Measurements from ENCODE around the gene GK.
"Not testable (repeated sequence)": the region's sequence is repeated elsewhere in the genome, so short reads cannot be mapped to it uniquely, and the experiment has no call there.

Gene GK

DNA sequence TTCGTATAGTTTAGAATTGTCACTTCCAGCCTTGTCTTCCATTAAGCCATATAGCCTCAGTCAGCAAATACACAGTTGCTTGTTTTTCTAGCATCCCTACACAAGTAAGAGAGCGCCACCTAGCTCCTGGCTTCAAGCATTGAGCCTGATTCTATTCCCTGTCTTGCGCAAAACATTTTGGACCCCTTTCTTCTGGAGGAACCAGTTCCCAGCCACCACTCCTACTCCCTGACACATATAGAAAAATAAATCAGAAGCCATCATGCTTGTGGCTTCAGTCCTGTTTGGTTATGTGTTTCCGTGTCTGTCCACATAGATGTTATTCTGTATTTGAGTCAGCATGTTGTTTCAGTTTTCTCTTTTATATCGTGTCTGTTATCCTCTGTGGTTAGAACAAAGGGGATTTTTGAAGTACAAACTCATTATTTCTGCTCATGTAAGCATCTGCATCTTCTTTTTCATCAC is 59.9 kb downstream of the GK start:
- no peak for FAIRE-seq

DNA sequence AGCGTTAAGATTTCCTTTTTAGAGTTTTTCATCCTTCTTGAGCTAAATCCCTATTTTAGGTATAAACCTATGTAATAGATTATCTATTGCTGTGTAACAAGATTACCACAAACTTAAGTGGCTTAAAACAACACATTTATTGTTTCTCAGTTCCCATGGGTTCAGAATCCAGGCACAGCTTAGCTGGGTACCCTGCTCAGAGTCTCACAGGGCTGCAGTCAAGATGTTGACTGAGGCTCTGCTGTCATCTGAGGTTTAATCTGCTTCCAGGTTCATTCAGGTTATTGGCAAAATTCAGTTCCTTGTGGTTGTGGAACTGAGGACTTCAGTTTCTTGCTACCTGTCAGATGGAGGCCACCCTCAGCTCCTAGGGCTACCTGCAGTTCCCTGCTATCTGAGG is 60.9 kb downstream of the GK start:
- no peak for FAIRE-seq

DNA sequence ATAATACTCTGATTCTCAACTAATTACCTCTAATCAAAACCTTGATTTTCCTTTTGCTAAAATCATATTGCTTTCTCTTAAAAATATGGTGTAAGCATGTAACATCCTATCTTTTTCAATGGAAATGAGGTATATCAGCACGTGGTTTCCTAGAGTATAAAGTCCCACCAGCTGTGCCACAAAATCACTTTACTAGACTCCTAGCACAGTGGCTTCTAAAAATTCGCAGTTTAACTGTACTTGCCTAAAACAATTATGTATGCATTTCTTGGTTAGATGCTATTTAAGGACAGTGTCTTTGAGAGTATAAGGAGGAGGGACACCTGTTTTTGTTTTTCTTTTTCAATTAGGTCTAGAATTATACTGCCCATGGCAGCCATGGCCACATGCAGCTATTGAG is 62.8 kb downstream of the GK start:
- FAIRE-seq: no peak

DNA sequence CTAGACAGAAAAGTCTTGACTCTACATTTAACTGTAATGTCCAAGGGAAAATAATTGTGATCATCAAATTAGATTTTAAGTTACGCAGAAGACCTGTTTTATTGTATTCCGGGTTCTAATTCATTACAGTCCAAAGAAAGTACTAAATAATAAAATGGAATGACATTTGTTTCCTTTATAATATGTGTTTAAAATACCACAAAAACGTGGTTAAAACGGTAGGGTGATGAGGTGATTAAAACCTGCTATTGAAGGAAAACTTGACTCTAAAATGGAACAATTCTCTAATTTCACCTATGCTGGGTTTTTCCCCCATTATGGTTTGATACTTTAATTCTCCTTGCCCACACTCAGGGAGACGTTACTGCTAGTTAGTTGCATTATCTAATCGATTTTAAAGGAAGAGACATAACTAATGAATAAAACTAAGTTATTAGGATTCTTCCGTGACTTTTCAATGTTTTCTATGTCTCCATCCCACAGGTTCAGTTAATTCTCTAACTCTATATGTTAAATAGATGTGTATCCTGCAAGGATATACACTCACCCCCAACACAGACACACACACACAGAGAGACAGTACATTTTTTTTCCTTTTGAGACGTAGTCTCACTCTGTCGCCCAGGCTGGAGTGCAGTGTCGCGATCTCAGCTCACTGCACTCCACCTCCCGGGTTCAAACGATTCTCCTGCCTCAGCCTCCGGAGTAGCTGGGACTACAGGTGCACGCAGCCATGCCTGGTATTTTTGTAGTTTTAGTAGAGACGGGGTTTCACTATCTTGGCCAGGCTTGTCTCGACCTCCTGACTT is 80.8 kb downstream of the GK start:
- FAIRE-seq: no peak

DNA sequence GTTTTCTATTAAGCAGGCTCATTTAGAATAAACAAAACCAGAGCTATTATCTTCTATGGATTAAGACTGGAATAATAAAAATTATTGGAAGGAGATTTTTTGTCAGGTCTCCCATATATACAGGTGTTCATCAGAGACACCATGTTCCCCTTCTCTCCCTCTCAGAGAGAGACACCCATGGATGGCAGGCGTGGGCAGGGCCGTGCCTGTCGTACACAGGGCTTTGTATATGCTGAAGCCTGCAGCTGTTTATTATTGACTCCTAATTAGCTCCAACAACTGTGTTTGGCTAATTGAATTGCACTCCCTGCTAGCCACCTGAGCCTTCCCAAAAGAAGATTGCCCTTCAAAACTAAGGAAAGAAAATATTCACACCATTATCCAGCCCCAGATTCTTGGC is 81.6 kb downstream of the GK start:
- no peak for FAIRE-seq

DNA sequence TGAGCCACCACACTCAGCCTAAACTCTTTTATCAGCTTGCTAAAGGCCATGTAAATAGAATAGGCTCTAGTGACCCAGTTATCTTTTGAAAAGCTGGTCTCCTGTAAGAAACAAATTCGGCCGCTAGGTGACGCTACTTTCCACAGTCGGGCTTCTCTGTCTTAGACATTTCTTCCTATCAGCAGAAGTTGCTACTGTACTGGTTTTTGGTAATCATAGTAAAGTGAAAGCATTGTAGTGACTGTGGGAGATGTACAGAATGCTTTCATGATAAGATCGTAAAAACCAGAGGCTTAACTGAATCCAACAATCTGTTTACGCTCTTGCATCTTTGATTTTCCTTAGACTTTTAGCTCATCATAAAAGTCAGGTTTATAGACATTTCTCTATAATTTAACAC is 82.6 kb downstream of the GK start:
- FAIRE-seq: peak; percentile 91

DNA sequence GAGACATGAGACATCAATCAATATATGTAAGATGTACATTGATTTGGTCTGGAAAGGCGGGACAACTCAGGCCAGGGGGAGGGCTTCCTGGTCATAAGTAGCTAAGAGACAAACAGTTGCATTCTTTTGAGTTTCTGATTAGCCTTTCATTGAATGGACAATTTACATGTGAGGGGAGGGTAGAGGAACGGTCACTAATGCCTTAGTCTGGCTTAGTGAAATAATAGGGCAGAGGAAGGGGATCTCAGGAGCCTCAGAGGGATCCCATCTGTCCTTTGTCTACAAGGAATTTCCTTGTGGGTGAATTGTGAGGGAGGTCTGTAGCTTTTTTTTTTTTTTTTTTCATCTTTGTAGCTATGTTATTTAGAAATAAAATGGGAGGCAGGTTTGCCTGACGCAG is 88.3 kb downstream of the GK start:
- FAIRE-seq: no peak

DNA sequence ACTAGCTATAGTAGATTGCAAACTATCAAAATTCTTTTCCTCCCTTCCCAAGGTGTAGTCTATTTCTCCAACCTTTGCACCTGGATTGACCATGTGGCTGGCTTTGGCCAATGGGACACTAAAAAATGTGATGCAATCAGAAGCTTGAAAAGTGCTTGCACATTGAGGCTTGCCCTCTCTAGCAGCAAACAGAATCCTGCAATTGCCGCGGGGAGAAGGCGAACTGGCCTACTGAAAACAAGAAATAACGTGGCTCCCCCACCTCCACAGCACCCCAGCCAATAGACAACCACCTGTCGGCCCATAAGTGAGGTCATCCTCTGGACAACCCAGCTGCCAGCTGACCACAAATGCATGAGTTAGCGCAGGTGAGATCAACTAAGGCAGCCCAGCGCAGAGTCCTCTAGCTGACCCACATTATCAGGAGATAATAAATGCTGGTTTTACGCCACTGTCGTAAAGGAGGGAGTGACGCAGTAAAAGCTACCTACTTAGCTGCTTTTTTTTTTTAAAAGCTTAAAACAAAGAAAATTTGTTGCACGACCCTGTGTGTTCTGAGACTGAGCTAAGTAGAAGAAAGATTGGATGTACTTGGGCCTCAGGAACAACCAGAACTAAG is 95.2 kb downstream of the GK start:
- FAIRE-seq: no peak

DNA sequence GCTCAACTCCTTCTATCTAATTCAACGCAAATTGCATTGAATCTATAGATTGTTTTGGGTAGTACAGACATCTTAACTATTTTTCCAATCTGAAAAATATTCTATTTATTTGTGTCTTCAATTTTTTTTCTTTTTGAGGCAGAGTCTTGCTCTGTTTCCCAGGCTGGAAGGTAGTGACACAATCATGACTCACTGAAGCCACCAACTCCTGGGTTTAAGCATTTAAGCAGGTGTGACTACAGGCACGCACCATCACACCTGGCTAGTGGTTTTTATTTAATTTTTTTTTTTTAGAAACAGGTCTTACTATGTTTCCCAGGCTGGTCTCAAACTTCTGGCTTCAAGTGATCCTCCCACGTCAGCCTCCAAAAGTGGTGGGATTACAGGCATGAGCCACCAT is 98.3 kb downstream of the GK start:
- FAIRE-seq: no peak

DNA sequence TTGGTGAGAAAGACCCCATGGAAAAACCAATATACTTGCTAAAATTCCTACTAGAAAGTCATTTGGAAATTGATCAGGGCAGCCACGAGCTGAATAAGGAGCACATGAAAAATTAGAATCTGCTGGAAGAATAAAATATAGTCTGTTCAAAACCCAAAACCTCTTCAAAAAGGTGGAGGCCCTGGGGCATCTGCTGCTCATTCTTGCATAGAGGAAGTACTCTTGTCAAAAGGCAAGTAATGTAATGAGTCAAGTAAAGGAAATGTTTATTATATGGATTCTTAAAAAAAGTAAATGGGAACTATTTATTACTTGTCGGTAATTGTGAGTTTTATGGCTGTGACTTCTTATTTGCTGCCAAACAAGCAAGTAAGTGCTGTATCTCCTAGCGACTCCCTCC is 109.5 kb downstream of the GK start:
- FAIRE-seq: no peak

DNA sequence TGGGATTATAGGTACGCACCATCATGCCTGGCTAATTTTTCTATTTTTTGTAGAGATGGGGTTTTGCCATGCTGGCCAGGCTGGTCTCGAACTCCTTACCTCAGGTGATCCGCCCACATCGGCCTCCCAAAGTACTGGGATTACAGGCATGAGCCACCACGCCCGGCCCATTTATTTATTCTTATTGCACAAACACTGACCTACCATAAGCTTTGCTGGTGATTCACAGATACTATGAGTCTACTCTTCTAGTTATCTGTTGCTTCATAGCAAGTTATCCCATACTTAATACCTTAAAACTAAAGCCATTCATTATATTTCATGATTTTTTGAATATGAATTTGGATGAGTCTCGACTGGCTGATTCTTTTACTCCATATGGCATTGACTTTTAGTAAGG is 120.5 kb downstream of the GK start:
- not testable (repeated sequence) for FAIRE-seq

DNA sequence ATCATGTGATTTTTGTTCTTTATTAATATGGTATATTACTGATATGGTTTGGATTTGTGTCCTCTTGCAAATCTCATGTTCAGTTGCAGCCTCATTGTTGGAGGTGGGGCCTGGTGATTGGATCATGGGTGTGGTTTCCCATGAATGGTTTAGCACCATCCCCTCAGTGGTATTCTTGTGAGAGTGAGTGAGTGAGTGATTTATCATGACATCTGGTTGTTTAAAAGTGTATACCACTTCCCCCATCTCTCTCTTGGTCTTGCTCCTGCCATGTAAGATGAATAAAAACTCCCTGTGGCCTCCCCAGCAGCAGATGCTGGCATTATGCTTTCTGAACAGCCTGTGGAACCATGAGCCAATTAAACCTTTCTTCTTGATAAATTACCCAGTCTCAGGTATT is 124.4 kb downstream of the GK start:
- no peak for FAIRE-seq

DNA sequence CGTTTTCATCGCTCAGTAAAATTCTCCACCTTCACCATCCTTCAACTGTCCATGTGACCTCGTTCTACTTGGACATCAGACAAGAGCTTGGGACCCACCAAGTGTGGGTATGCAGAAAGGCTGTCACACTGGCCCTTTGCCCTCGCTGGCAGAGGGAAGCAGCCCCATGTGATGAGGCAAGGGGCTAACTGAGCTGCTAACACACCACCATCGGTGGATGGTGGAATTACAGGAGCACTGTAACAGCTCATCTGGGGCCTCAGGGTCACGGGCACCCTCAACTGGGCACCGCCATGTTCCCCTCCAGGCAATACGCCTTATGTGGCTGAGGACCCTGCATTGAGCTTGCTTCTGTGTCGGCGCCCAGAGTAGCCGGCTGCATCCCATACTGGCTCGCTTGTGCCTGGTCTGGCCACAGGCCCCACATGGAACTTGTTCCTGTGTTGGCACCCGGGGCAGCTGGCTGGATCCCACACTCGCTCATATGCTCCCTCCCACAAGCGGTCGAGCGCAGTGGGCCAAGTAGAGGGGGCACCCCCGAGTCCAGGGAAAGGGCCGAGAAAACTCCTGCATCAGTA is 126.3 kb downstream of the GK start:
- FAIRE-seq: no peak

Measured in A204.1 (cell line).